AG20443 (cell line): ENCODE measurements around the gene PTPRN2.
"Not testable (repeated sequence)": the region's sequence is repeated elsewhere in the genome, so short reads cannot be mapped to it uniquely, and the experiment has no call there.

Experiments
- DNase-seq: peaks from one replicate; pipeline ENCODE4 v3.0.0; 2012; ENCODE audit warnings: low spot score, mixed read lengths

The PTPRN2 gene

DNA sequence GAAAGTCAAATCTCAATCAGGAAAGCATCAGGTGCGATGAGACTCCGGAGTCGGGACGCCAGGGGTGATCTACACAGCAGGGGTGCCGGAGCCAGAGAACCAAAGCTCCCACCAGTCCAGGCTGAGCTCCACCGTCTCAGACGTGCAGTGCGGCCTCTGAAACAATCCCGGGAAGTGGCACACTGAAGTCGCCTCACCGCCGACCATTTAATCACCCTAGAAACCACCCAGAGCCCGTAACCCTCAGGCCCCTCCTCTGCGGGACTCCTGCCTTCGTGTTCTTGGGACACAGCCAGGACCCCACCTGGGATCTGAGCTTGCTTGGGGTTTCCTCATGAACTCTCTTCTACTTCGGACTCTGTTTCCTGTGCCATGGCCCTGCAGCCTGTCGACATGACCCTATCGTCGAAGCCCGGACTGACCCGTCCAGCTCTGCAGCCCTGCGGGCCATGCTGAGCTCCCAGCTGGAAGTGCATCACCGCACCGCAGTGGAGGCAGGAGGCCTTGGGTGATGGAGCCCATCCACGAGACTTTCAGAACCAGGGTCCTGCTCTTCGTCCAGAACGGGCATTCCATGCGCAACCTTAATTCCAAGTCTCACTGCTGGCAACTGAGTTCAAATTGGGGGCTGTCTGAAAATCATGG lies 266.4 kb downstream of the PTPRN2 start:
- no peak for DNase-seq

DNA sequence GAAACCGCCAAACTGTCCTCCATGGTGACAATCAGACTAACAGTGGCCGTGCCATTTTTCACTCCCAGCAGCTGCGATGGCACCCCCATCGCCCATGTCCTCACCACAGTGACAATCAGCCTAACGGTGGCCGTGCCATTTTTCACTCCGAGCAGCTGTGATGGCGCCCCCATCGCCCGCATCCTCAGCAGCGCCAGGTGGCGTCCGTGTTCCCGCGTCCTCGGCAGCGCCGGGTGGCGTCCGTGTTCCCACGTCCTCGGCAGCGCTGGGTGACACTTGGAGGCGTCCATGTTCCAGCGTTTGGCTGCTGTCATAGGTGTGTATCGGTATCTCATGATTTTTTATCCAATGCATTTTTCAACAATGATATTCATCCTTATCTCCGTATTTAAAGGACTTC lies 267.3 kb downstream of the PTPRN2 start:
- DNase-seq, result no peak

DNA sequence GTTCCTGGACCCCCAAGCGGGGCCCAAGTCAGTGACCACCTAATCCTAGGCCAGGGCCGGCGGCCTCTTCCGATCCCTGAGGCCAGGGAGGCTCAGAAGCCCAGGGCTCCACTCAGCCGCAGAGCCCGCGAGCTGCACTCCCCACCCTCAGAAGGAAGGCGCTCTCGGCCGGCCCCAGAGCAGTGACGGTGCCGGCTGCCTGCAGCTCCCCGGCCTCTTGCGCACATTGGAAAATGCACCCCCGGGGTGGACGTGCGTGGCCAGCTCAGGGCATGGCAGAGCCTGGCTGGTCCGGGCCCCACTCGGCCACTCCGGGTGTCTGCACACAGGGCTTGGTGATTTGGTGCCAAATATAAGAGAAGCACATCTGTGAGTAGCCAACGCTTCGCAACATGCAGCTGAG lies 269.1 kb downstream of the PTPRN2 start:
- no peak for DNase-seq

DNA sequence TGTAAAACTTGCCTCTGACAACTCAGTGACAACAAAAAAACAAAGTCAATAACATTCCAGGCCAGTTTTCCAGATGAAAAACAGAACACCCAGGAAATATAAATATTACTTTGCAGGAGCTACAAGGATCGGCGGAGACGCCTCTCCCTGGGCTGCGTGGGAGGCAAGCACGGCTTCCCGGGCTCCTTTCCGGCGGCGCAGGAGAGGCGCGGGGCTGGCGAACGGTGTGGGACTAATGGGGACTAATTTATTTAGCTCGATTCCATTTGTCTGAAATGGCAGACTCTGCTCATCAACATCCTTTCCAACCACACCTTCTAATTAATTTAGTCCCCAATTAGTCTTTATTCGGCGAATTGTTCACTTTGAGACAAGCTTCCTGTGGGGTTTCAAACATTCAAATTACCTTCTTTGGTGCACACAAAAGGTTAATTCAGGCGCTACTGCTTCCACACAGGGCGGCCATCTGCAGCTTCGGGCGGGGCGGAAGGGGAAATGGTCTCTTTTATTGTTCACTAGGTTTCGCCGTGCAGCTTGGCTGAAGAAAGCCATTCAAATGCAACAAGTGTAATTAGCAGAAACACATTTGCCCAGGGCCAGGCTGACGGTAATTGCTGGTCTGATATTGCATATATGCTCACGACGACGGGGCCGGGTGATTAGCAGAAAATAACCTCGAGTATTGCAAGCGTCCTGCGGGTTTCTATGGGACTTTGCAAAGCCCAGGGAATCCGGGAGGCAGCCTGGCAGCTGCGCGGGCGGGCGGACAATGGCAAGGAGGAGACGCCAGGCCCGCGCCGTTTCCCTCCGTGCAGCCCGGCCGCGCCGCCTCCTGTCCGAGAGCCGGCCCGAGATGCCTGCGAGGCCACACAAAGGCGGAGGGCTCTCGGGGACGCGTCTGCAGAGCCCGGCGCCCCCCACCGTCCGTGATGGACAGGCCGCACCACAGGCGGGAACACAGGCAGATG lies 270.1 kb downstream of the PTPRN2 start:
- DNase-seq, result peak; percentile 7

DNA sequence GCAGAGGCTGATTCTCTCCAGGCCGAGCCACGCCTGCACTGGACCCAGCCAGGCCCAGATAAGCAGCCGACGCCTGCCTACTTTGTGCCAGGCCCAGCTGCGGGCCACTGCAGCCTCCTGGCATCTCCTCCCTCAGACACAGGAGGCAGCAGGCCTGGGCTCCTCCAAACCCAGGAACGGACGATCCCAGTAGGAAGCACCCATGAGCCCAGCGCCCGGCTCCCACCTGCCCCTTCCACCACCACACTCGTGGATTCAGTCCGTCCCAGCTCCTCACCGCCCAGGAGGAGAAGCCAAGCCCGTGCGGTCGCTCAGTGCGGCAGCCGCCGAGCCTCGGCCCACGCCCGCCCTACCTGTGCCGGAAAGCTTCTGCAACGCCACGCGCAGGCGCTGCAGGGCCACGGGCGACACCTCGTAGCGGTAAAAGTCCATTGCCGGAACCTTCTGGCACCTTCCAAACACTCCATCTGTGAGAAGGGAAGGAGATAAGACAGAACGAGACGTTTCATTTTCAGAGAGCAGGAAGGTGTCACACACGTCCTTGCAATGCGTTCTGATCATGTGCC lies 271.1 kb downstream of the PTPRN2 start:
- no peak for DNase-seq

DNA sequence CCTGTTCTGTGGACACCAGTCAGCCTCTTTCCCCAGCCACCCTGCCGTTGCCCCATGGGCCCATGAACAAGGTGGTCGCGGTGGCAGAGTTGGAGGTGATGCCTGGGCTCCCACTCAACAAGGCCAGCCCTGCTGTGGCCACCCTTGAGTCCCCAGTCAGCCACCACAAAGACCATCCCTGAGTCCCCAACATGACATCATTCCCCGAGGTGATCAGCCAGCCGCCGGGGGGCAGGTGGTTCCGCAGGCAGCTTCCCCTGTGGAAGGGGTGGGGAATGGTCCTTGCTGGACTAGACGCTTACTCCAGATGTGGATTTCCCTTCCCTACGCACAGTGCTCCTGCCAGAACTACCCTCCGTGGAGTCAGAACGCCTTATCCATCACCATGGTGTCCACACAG lies 271.7 kb downstream of the PTPRN2 start:
- no peak for DNase-seq

DNA sequence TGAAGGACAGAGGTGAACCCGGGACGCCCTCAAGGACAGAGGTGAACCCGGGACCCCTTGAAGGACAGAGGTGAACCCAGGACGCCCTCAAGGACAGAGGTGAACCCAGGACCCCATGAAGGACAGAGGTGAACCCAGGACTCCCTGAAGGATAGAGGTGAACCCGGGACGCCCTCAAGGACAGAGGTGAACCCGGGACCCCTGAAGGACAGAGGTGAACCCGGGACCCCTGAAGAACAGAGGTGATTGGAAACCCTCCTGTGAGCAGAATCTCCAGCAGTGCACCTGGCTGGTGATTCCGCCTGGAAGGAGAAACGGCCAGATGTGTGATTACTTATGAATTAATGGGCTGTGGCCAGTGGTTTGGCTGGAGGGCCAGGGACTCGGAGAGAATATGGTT lies 272.3 kb downstream of the PTPRN2 start:
- DNase-seq, result no peak

DNA sequence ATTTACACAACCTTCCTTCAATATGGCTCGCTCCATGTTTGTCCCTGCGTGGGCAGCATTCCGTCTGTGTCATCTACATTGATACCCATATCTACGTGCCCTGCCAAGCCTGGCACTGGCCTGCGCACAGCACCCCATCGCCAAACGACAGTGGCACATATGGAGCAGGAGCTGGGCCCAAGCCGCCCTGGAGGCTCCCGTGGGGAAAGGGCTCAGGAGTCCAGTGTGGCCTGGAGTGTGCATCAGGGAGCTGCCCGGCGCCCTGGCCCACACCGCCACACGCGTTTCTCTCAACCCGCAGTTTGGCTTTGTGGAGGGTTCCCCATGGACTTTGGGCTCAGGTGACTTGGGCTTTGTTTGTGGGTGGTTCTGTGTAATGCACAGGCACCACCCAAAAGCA lies 273.2 kb downstream of the PTPRN2 start:
- no peak for DNase-seq

DNA sequence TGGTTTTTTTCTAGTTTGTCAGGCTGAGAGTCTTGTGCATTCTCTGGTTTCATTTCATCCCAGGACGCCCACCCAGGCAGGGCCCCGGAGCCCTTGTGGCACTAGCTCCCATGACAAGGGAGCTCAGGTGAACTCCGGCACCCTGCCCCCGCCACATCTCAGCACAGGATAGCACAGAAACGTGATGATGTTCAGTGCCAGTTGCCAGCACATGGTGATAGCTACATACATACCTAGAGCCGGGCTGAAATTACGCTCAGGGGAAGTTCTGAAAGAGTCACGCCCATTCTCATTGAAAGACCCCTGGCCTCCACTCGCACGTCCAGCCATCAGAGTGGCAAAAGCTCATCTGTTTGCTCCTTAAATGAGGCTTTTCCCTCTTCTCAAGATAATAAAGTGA lies 273.7 kb downstream of the PTPRN2 start:
- no peak for DNase-seq

DNA sequence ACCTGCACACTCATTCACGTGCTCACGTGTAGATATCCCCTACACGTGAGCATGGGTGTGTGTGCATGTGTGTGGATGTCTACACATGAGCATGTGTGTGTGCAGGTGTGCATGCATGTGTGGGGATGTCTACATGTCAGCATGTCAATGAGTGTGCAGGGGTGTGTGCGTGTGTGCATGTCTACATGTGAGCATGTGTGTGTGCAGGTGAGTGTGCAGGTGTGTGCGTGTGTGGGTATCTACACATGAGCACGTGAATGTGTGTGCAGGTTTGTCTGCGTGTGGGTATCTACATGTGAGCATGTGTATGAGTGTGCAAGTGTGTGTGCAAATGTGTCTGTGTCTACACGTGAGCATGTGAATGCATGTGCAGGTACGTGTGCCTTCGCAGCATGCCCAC lies 274.8 kb downstream of the PTPRN2 start:
- DNase-seq, result no peak

DNA sequence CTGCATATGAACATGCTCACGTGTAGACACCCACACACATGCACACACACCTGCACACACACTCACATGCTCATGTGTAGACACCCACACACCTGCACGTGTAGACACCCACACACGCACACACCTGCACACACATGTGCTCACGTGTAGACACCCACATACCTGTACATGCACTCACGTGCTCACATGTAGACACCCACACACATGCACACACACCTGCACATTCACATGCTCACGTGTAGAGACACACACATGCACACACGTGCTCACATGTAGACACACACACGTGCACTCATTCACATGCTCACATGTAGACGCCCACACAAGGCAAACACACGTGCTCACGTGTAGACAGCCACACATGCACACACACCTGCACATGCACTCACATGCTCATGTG lies 275.8 kb downstream of the PTPRN2 start:
- no peak for DNase-seq

DNA sequence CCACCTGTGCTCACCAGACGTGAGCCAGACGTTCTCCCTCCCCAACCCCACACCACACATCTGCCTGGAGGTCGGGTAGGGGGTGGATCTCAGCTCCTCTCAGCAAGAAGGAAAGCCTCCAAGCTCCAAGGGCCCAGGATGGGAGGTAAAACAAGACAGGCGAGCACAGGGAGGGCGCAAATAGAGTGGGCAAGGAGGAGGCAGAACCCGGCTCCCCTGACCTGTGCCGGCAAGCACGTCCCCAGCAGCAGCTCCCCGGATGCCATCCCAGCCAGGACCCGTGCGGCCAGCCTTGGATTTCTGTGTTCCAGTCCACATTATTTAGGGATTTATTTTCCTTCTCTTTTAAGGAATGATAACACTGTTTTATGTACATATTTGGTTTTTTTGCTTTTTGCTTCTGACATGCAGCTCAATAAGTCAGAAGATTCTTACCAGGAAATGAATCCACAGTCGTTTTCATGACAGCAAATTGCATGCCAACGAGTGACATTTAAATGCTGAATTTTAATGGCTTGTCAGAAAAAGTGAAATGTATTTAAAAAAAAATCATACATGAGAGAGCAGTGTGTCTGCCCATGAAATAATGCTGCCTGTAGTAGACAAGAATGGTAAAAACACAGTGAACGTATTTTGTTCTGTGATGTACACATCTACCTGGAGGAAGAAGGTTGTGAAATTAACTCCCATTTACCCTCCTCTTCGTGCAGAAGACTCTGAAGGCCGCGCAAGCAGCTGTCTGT lies 276.5 kb downstream of the PTPRN2 start:
- DNase-seq, result no peak

DNA sequence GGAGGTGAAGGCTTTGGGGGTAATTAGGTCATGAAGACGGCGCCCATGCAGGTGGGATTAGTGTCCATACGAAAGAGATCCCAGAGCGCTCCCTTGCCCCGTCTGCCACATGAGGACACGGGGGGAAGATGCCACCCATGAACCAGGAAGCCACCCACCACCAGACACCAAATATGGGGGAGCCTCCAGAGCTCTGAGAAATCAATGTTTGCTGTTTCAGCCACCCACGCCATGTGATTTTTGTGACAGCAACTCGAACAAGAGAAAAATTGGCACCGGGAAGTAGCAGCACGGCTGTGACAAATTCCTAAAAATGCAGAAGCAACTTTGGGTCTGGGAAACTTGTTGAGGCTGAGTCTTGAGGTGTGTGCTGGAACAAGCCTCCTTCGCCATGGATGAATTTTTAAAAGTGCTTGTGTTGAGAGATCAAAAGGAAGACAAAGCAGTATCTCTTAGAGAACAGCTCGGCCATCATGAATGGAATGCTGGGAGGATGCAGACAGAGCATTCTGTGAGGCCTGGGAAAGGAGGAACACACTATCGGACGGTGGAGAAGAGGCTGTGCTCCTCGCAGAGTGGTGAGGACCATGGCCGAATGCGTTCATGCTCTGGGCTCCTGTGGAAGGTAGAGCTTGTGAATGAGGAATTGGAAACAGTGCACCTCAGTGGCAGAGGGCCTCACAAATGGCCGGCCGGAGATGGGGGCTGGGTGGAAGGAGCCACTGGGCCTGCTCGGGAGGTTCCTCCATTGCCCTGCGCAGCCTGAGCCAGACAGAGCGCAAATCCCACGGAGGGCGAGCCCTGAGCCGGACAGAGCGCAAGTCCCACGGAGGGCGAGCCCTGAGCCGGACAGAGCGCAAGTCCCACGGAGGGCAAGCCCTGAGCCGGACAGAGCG lies 277.5 kb downstream of the PTPRN2 start:
- no peak for DNase-seq

DNA sequence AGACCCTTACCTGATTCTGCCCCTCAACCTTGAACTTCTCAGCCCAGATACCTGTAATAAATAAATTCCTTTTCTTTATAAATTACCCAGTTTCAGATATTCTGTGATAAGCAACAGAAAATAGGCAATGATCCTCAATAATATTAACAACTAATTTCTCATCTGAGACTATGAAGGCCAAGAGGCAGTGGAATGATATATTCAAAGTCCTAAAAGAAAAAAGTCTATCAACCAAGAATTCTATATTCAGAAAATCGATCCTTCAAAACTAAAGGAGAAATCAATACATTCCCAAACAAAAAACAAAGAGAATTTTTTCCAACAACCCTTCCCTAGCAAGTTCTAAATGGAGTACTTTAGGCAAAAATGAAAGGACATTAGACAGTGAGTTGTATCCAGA lies 279.6 kb downstream of the PTPRN2 start:
- no peak for DNase-seq

DNA sequence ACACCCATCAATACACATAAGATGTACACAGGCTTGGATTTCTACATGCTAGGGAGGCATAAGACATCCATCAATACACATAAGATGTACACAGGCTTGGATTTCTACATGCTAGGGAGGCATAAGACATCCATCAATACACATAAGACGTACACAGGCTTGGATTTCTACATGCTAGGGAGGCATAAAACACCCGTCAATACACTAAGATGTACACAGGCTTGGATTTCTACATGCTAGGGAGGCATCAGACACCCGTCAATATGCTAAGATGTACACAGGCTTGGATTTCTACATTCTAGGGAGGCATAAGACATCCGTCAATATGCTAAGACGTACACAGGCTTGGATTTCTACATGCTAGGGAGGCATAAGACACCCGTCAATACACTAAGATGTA lies 283.6 kb downstream of the PTPRN2 start:
- DNase-seq, result not testable (repeated sequence)

DNA sequence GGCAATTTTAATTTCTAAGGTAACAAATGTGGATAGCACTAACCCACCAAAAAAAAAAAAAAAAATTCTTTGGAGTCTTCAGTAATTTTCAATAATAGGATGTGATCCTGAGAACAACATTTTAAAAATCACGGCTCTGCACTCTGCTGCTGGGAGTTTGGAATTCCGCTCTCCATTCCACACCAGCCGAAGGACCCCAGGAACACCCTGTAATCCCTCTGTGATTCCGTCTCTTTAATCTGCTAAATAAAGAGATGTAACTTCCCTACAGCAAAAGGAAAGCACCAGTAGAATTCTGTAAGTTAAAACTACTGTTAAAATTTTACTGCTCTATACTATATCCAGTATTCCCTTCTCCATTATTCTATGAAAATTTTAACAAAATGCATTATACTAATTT lies 284.5 kb downstream of the PTPRN2 start:
- no peak for DNase-seq

DNA sequence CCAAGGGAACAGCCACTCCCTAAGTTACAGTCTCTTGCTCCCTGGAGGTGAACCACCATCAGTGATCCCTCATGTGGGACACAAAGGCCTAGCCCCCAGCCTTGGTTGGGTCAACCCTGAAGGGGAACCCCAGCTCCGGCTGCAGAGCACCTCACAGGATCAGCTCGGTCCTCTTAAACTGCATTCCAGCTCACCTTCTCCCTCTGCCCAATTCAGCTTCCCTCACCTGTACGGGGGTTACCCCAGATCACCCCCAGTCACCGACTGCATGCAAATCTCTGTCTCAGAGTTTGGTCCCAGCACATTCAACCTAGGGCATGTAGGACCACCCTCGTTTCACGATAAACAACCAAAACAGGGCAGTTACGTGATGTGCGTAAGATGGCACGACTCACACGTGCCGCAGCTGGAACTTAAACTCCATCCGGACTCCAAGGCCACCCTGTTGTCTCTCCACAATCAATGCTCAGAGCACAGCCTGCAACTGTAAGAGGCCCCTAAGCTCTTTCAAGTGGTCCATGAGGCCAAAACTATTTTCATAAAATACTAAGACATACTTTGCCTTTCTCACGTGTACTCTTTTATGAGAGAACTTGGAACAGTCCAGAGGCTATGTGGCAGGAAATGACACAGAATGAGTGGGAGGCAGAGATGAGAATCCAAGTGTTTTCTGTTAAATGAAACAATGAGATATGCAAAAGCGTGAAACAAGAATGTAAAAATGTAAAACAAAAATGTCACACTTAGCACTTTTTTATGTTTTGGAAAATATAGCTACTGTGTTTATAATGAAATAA lies 285.2 kb downstream of the PTPRN2 start:
- no peak for DNase-seq

DNA sequence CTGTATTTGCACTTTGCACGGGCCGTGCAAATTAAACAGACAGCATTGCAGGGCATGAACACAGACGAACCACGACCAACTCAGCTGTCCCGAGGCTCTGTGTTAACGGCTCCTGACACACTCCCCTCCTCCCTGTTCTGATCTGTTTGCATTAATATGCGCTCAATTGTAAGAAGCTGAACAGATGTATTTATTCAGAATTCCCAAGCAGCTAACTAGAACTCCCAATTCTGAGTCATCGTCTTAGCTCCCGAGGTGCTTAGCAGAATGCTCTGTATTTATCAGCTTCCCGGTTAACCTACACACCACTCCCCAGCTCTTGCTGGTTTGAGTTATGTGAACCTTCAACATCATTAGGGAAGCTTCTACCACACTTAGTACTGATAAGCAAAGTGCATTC lies 286.4 kb downstream of the PTPRN2 start:
- DNase-seq, result no peak

DNA sequence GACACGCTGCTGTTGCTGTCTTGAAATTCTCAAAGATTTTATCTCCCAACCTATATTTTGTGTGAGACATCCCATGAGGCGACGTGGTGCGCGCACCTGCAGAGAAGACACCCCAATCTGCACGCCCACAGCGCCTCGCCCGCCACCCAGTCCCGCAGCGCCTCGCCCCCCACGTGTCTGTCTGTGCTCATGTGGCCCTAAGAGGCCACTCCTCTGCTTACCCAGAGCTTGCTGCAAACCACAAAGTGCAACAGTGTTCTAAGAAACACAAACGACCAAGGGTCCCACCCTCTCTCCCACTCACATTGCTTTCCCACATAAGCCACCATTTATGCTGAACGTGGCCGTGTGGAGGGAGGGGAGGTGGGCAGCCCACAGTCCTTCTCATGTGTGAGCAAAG lies 287.2 kb downstream of the PTPRN2 start:
- no peak for DNase-seq

DNA sequence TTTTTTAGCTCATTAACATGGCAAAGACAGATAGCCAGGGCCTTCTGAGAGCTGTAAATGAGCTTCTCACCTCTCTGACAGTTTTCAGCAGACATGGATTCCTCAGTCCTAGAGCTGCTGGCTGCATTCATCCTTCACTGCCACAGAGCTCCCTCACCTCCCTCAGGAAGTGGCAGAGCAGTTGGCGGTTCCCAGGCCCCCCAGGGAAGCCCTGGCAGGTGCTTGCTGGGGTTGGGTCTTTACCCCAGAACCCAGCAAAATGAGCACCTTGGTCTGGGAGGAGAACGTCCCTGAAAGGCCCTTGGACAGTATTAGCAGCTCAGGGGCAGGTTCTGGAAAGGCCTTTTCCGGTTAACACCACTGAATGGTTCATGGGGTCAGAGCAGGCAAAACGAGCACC lies 288.0 kb downstream of the PTPRN2 start:
- DNase-seq, result no peak

DNA sequence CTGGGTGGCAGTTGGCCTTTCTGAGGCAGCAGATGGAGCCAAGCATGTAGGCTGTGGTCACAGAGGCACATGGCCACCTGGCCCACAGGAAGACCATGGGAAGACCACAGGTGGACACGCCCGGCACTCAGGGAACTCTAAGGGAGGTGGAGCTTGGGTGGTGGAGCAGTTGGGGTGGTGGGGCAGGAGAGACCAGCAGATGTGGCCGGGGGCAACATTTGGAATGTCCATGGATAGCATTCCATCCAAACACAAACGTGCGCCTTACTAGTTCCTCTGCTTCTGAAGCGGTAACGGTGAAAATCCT lies 290.9 kb downstream of the PTPRN2 start:
- no peak for DNase-seq
